ENCODE data around the gene ZNF333. TPM values are rescaled to one million over a fixed set of nuclear protein-coding genes. Genes with fewer than 3 reads are reported as not detected.

ZNF333 gene
- total and polyA plus RNA-seq, 7 donors, result 1.8 to 55.4 (median 27.2) TPM

DNA sequence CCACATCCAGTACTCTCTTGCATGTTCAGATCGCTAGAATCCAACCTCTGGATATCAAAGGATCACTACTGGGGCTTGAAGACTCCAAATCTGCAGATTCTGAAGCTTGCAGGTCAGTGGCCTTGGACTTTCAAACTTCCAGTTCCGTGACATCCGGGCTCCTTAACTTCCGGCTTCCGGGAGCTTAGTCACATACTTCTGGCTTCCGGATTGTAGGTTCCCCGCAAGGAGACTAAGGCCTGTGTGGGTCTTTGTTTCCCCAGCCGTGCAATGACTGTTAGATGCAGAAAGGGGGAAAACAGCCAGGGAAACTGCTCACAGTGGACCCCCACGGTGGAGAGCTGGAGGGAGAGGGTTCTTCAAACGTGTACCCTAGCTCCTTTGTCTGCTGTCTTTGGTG is 41.4 kb downstream of the ZNF333 start:
- no peak for TF ChIP-seq POLR2AphosphoS5 (IDR thresholded peaks at IDR 0.05)
- TF ChIP-seq EP300 (IDR thresholded peaks at IDR 0.05), result no peak
- TF ChIP-seq, protein P1, sequence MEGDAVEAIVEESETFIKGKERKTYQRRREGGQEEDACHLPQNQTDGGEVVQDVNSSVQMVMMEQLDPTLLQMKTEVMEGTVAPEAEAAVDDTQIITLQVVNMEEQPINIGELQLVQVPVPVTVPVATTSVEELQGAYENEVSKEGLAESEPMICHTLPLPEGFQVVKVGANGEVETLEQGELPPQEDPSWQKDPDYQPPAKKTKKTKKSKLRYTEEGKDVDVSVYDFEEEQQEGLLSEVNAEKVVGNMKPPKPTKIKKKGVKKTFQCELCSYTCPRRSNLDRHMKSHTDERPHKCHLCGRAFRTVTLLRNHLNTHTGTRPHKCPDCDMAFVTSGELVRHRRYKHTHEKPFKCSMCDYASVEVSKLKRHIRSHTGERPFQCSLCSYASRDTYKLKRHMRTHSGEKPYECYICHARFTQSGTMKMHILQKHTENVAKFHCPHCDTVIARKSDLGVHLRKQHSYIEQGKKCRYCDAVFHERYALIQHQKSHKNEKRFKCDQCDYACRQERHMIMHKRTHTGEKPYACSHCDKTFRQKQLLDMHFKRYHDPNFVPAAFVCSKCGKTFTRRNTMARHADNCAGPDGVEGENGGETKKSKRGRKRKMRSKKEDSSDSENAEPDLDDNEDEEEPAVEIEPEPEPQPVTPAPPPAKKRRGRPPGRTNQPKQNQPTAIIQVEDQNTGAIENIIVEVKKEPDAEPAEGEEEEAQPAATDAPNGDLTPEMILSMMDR (IDR thresholded peaks at IDR 0.05), result no peak
- no peak for TF ChIP-seq POLR2A (IDR thresholded peaks at IDR 0.05)
- no peak overlapping the region for H3K4me3 ChIP-seq
- H3K4me1 ChIP-seq, result no peaks in the 10 kb centered on the region
- no peaks in the 10 kb centered on the region for H3K36me3 ChIP-seq
- peaks cover 4 to 17% (median 13%) of the 10 kb centered on the region in 4 donors for H3K9me3 ChIP-seq
- 60 to 71% methylated on average over 10 of the region's 10 CpGs for WGBS, 2 donors
- H3K27ac ChIP-seq, result no peak overlapping the region
- intact Hi-C loops (cut with DNase I), result no loop called here
- H3K27me3 ChIP-seq, result no peaks in the 10 kb centered on the region
- no peak for DNase-seq

DNA sequence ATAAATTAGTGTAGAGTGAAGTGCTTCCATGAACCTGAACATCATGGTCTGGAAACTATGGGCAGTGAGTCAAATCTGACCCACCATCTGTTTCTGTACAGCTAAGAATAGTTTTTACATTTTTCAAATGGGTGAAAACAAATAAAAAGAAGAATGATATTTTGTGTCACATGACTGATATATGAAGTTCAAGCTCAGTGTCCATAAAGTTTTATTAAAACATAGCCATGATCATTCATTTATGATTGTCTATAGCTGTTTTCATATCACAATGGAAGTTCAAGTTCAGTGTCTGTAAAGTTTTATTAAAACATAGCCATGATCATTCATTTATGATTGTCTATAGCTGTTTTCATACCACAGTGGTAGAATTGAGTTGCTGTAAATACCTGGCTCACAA is 42.7 kb downstream of the ZNF333 start:
- no peak for TF ChIP-seq POLR2AphosphoS5 (IDR thresholded peaks at IDR 0.05)
- TF ChIP-seq, protein P1 (IDR thresholded peaks at IDR 0.05), result no peak
- no peak for TF ChIP-seq POLR2A (IDR thresholded peaks at IDR 0.05)
- no peak for TF ChIP-seq EP300 (IDR thresholded peaks at IDR 0.05)
- no peak overlapping the region for H3K27ac ChIP-seq
- H3K36me3 ChIP-seq, result no peaks in the 10 kb centered on the region
- H3K9me3 ChIP-seq, result peaks cover 0 to 8% (median 6%) of the 10 kb centered on the region in 4 donors
- intact Hi-C loops (cut with DNase I), result no loop called here
- no peak overlapping the region for H3K4me3 ChIP-seq
- DNase-seq, result no peak
- H3K27me3 ChIP-seq, result no peaks in the 10 kb centered on the region
- no peaks in the 10 kb centered on the region for H3K4me1 ChIP-seq

DNA sequence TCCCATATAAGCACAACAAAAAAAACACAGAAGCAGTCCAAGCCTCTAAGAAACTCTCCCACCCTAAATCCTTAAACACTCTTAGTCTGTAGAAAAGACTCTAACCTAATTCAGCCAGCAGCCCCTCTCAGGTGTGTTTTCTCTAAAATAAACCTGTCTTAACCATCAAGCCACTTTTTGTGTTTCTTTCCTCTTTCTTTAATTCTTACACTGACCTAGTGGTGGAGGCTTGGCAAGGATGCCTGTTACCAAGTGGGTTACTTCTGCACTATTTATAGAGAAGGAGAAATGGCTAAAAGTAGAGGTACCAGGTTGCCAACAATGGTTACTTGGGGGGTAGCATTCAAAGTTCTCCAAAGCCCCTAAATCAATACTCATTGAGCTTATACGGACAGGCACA is 43.7 kb downstream of the ZNF333 start:
- Histone ChIP-seq H3K27ac (no peak overlapping the region), H3K4me1 (no peaks in the 10 kb centered on the region), H3K36me3 (no peaks in the 10 kb centered on the region), H3K4me3 (no peak overlapping the region), H3K27me3 (no peaks in the 10 kb centered on the region), H3K9me3 (peaks cover 0 to 4% (median 0%) of the 10 kb centered on the region in 4 donors)
- no peak for TF ChIP-seq POLR2A (IDR thresholded peaks at IDR 0.05)
- no peak for TF ChIP-seq EP300 (IDR thresholded peaks at IDR 0.05)
- TF ChIP-seq, protein P1 (IDR thresholded peaks at IDR 0.05), result no peak
- no peak for TF ChIP-seq POLR2AphosphoS5 (IDR thresholded peaks at IDR 0.05)
- 0 to 45% methylated on average over 1 of the region's 1 CpG for WGBS, 2 donors
- DNase-seq, result no peak
- intact Hi-C loops (cut with DNase I), result no loop called here

DNA sequence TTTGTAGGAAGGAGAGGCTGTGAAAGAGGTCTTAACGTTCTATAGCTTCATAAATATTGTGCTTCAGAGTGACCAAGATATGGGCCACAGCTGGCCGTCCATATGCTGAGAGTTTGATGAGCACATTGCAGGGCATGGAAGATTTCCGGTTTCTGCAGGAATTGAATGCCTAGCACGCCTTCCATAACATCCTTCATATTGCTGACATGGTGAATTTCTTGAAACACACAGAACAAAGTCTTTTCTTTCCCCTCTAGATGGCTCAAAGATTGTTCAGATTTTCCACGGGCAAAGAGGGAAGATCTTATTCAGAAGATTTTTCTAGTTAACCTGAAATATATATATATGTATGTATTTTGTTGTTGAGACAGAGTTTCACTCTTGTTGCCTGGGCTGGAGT is 46.1 kb downstream of the ZNF333 start:
- WGBS, 2 donors, result 66 to 84% methylated on average over 5 of the region's 5 CpGs
- TF ChIP-seq POLR2AphosphoS5 (IDR thresholded peaks at IDR 0.05) (no peak), EP300 (IDR thresholded peaks at IDR 0.05) (no peak), POLR2A (IDR thresholded peaks at IDR 0.05) (no peak)
- TF ChIP-seq, protein P1 (IDR thresholded peaks at IDR 0.05), result no peak

DNA sequence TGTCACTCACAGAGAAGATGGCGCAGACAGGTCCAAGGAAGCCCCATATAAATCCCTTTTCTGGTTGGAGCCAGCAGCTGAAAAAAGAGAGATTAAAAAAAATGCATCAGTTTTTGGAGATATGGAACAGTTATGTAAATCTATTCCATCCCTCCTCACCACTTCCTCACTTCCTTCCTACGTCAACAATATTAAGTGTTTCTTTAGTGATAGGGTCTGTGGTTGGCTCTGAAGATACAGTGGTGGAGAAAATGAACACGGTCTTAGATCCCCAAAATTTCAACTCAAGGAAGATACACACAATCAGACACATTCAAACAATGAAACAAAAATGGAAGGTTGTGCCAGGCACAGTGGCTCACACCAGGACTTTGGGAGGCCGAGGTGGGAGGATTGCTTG is 57.0 kb downstream of the ZNF333 start:
- Histone ChIP-seq H3K9me3 (no peaks in the 10 kb centered on the region), H3K4me3 (no peak overlapping the region), H3K27me3 (no peaks in the 10 kb centered on the region), H3K36me3 (no peaks in the 10 kb centered on the region), H3K27ac (no peak overlapping the region), H3K4me1 (no peaks in the 10 kb centered on the region)
- no peak for DNase-seq
- intact Hi-C loops (cut with DNase I), result no loop called here
- WGBS, 2 donors, result 77 to 87% methylated on average over 4 of the region's 4 CpGs
- no peak for TF ChIP-seq POLR2A (IDR thresholded peaks at IDR 0.05)
- no peak for TF ChIP-seq EP300 (IDR thresholded peaks at IDR 0.05)
- no peak for TF ChIP-seq POLR2AphosphoS5 (IDR thresholded peaks at IDR 0.05)
- TF ChIP-seq, protein P1 (IDR thresholded peaks at IDR 0.05), result no peak

More for the DNA sequence above, 46.1 kb downstream of the ZNF333 start:
- Histone ChIP-seq H3K4me3 (no peak overlapping the region), H3K36me3 (no peaks in the 10 kb centered on the region), H3K4me1 (no peaks in the 10 kb centered on the region), H3K27ac (no peak overlapping the region), H3K27me3 (no peaks in the 10 kb centered on the region), H3K9me3 (no peaks in the 10 kb centered on the region)
- intact Hi-C loops (cut with DNase I), result no loop called here
- DNase-seq, result no peak

Data from sigmoid colon (tissue), 7 donors.